Measurements from ENCODE around the gene LIX1L. TPM values are rescaled to one million over a fixed set of nuclear protein-coding genes. Genes with fewer than 3 reads are reported as not detected.

Gene LIX1L
- total RNA-seq, 1 donor from 2014 or later = 25.0 TPM

GRCh38 chr1:145985502-145986439 is 28.0 kb upstream of the LIX1L start:
- peaks cover 41% of the 10 kb centered on the region for H3K4me1 ChIP-seq
- DNase-seq (ENCODE audit: extremely low spot score in 2 of 2) = no peak
- H3K4me3 ChIP-seq = no peak overlapping the region
- H3K27ac ChIP-seq = peak overlapping the region; percentile 83
- intact Hi-C loops (cut with DNase I) = no loop called here
- H3K27me3 ChIP-seq = no peaks in the 10 kb centered on the region
- TF ChIP-seq CTCF (IDR thresholded peaks at IDR 0.05) (no peak), POLR2AphosphoS5 (IDR thresholded peaks at IDR 0.05; ENCODE audit: insufficient read depth in 1 of 2, low read depth in 1 of 2) (peak; percentile 10 to 35), POLR2A (IDR thresholded peaks at IDR 0.05) (no peak)
- H3K36me3 ChIP-seq = no peaks in the 10 kb centered on the region
- no peaks in the 10 kb centered on the region for H3K9me3 ChIP-seq

- H3K27me3 ChIP-seq = no peaks in the 10 kb centered on the region
- H3K9me3 ChIP-seq = no peaks in the 10 kb centered on the region
- DNase-seq (ENCODE audit: extremely low spot score in 2 of 2) = no peak
- peak overlapping the region; percentile 83 for H3K27ac ChIP-seq
- no peak overlapping the region for H3K4me3 ChIP-seq
- no peaks in the 10 kb centered on the region for H3K36me3 ChIP-seq
- peaks cover 48% of the 10 kb centered on the region for H3K4me1 ChIP-seq
- no peak for TF ChIP-seq POLR2A (IDR thresholded peaks at IDR 0.05)
- no peak for TF ChIP-seq POLR2AphosphoS5 (IDR thresholded peaks at IDR 0.05; ENCODE audit: insufficient read depth in 1 of 2, low read depth in 1 of 2)
- no peak for TF ChIP-seq CTCF (IDR thresholded peaks at IDR 0.05)
- intact Hi-C loops (cut with DNase I) = no loop called here
These were observed 27.3 kb upstream of the LIX1L start for GRCh38 chr1:145985129-145985501.

GRCh38 chr1:145983960-145984830 is 26.4 kb upstream of the LIX1L start:
- no peak for TF ChIP-seq CTCF (IDR thresholded peaks at IDR 0.05)
- no peak for TF ChIP-seq POLR2A (IDR thresholded peaks at IDR 0.05)
- Histone ChIP-seq H3K4me1 (peaks cover 54% of the 10 kb centered on the region), H3K27ac (peak overlapping the region; percentile 83), H3K4me3 (no peak overlapping the region), H3K9me3 (no peaks in the 10 kb centered on the region), H3K36me3 (no peaks in the 10 kb centered on the region), H3K27me3 (no peaks in the 10 kb centered on the region)
- no peak for DNase-seq (ENCODE audit: extremely low spot score in 2 of 2)
- intact Hi-C loops (cut with DNase I) = no loop called here

- Histone ChIP-seq H3K36me3 (no peaks in the 10 kb centered on the region), H3K4me3 (no peak overlapping the region), H3K4me1 (peaks cover 64% of the 10 kb centered on the region), H3K27me3 (no peaks in the 10 kb centered on the region), H3K27ac (peak overlapping the region; percentile 66), H3K9me3 (no peaks in the 10 kb centered on the region)
- no peak for TF ChIP-seq POLR2A (IDR thresholded peaks at IDR 0.05)
- TF ChIP-seq CTCF (IDR thresholded peaks at IDR 0.05) = no peak
- no peak for TF ChIP-seq POLR2AphosphoS5 (IDR thresholded peaks at IDR 0.05; ENCODE audit: insufficient read depth in 1 of 2, low read depth in 1 of 2)
- peak in 1 of 2 donors; percentile 86 for DNase-seq (ENCODE audit: extremely low spot score in 2 of 2)
- intact Hi-C loops (cut with DNase I) = no loop called here
These were observed 25.4 kb upstream of the LIX1L start for GRCh38 chr1:145983206-145983675.

Measured in vagina (tissue), 2 donors.